Karpas-422 (cell line): ENCODE results near the gene PDZD2. TPM values are rescaled to one million over a fixed set of nuclear protein-coding genes. Genes with fewer than 3 reads are reported as not detected.
"Not testable (repeated sequence)": the region's sequence is repeated elsewhere in the genome, so short reads cannot be mapped to it uniquely, and the experiment has no call there.

Source experiments
- DNase-seq: peaks from one replicate; pipeline ENCODE4 v3.0.0-alpha.2; 2015
- H2AFZ ChIP-seq: fragments of 200-600 bp; sonication (generic); 2 replicates; pipeline ENCODE4 v1.6.1; 2014; ENCODE audit warnings: antibody characterized with exemption, low read length, mixed read lengths
- H3K27ac ChIP-seq: fragments of 200-600 bp; sonication (generic); 2 replicates; pipeline ENCODE4 v1.5.1; 2014; ENCODE audit warnings: mild to moderate bottlenecking, low read length, moderate library complexity
- H3K27me3 ChIP-seq: fragments of 200-600 bp; sonication (generic); 2 replicates; pipeline ENCODE4 v1.6.1; 2014; ENCODE audit warnings: low read length, mixed read lengths
- H3K36me3 ChIP-seq: fragments of 200-600 bp; sonication (generic); 2 replicates; pipeline ENCODE4 v1.6.1; 2014; ENCODE audit warnings: low read length, mixed read lengths; ENCODE audit not compliant: insufficient read depth
- H3K4me1 ChIP-seq: fragments of 200-600 bp; sonication (generic); 2 replicates; pipeline ENCODE4 v1.6.1; 2014; ENCODE audit warnings: mild to moderate bottlenecking, low read length, mixed read lengths
- H3K4me2 ChIP-seq: fragments of 200-600 bp; sonication (generic); 2 replicates; pipeline ENCODE4 v1.6.1; 2014; ENCODE audit warnings: low read length, low read depth, mild to moderate bottlenecking; ENCODE audit not compliant: poor library complexity, severe bottlenecking
- H3K4me3 ChIP-seq: fragments of 200-600 bp; sonication (generic); 2 replicates; pipeline ENCODE4 v1.5.1; 2014; ENCODE audit warnings: mild to moderate bottlenecking, antibody characterized with exemption, low read length, mixed read lengths
- H3K79me2 ChIP-seq: fragments of 200-600 bp; sonication (generic); 2 replicates; pipeline ENCODE4 v1.6.1; 2014; ENCODE audit warnings: mild to moderate bottlenecking, low read length, mixed read lengths
- H3K9ac ChIP-seq: fragments of 200-600 bp; sonication (generic); 2 replicates; pipeline ENCODE4 v1.6.0; 2014; ENCODE audit warnings: low read length
- H3K9me2 ChIP-seq: fragments of 200-600 bp; sonication (generic), shearing (Covaris generic); replicated peaks from 2 replicates; pipeline ENCODE4 v1.6.0; 2014; ENCODE audit warnings: mild to moderate bottlenecking, low read length, moderate library complexity; ENCODE audit not compliant: insufficient read depth
- H3K9me3 ChIP-seq: fragments of 300-700, 200-600 bp; sonication (generic); 2 replicates; pipeline ENCODE4 v1.6.1; 2014; ENCODE audit warnings: low read length, mixed read lengths
- H4K20me1 ChIP-seq: fragments of 200-600 bp; sonication (generic); 2 replicates; pipeline ENCODE4 v1.6.1; 2014; ENCODE audit warnings: mild to moderate bottlenecking, antibody characterized with exemption, low read length, low read depth; ENCODE audit not compliant: insufficient read depth
- total RNA-seq: library from RNA; depleted of rRNA; stranded (reverse); fragments of >200 nt; shearing (Covaris generic); gene quantifications from 2 replicates; pipeline ENCODE4 v1.2.3, GENCODE V29; 2014; ENCODE audit warnings: low replicate concordance

PDZD2 gene
- total RNA-seq, 1 experiment from 2014 or later = not detected

DNA sequence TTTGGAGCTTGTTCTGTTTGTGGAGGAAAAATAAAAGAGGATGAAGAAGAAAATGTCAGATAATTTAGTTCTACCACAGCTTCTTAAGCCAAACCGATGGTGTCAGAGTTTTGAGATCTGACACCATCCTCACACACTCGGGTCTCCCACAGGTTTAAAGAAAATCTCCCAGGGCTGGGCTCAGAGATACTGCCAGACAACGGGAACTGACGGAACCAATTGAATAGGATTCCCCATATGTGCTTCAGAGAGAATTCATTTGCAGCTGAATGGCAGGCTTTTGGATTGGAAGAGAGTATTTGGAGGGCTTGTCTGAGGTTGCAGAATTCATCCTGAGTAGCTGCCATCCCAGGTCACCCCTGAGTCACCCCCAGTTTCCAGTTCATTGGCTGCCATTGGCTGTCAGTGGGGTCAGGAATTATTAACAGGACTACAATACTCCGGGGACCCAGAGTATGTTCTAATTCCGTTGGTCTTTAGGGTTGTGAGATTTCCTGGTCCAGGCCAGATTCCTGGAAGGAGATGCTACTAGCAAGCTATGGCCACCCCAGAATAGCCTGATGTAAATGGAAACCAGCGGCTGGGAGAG is 131.3 kb downstream of the PDZD2 start:
- H3K9ac ChIP-seq = no peak overlapping the region
- H3K9me3 ChIP-seq = no peaks in the 10 kb centered on the region
- H3K9me2 ChIP-seq = no peaks in the 10 kb centered on the region
- no peak for DNase-seq
- H3K36me3 ChIP-seq = no peaks in the 10 kb centered on the region
- H3K4me2 ChIP-seq = no peak overlapping the region
- H3K79me2 ChIP-seq = no peaks in the 10 kb centered on the region
- no peaks in the 10 kb centered on the region for H3K4me1 ChIP-seq
- no peaks in the 10 kb centered on the region for H3K27me3 ChIP-seq
- no peak overlapping the region for H2AFZ ChIP-seq
- no peak overlapping the region for H3K27ac ChIP-seq
- no peak overlapping the region for H3K4me3 ChIP-seq
- H4K20me1 ChIP-seq = no peaks in the 10 kb centered on the region

GRCh38 chr5:31770998-31771397 is 132.1 kb downstream of the PDZD2 start:
- H3K27ac ChIP-seq = no peak overlapping the region

DNA sequence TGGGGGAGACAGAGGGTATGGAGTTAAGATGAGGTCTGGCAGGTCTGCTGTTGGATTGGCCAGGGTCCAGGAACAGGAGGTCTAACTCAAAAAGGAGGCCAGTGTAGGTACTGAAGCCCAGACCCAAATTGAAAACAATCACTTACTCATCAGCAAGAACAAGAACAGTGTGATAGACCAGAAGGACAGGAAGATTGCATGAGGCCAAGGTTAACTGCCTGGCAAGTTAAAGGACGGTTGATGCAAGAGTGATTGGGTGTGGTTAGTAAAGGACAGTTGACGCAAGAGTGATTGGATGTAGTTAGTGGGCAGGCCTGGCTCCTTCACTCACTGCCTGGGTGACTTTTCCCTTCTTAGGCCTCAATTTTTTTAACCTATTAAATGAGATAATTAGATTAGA is 132.6 kb downstream of the PDZD2 start:
- Histone ChIP-seq H3K4me1 (no peaks in the 10 kb centered on the region), H3K9me2 (no peaks in the 10 kb centered on the region), H3K27me3 (no peaks in the 10 kb centered on the region), H3K79me2 (no peaks in the 10 kb centered on the region), H3K36me3 (no peaks in the 10 kb centered on the region), H3K27ac (no peak overlapping the region), H2AFZ (no peak overlapping the region), H3K9ac (no peak overlapping the region), H3K4me3 (no peak overlapping the region), H4K20me1 (no peaks in the 10 kb centered on the region), H3K9me3 (no peaks in the 10 kb centered on the region), H3K4me2 (no peak overlapping the region)
- no peak for DNase-seq

More at GRCh38 chr5:31770998-31771397, 132.1 kb downstream of the PDZD2 start:
- Histone ChIP-seq H3K9me2 (no peaks in the 10 kb centered on the region), H3K9ac (no peak overlapping the region), H3K36me3 (no peaks in the 10 kb centered on the region), H3K79me2 (no peaks in the 10 kb centered on the region), H2AFZ (no peak overlapping the region), H4K20me1 (no peaks in the 10 kb centered on the region), H3K27me3 (no peaks in the 10 kb centered on the region), H3K9me3 (no peaks in the 10 kb centered on the region), H3K4me3 (no peak overlapping the region), H3K4me1 (no peaks in the 10 kb centered on the region), H3K4me2 (no peak overlapping the region)
- DNase-seq = no peak

GRCh38 chr5:31776294-31776693 is 137.4 kb downstream of the PDZD2 start:
- DNase-seq, H3K4me3 ChIP-seq: not testable (repeated sequence)

GRCh38 chr5:31776976-31777651 is 138.2 kb downstream of the PDZD2 start:
- H3K27ac ChIP-seq = no peak overlapping the region
- no peaks in the 10 kb centered on the region for H4K20me1 ChIP-seq
- no peaks in the 10 kb centered on the region for H3K79me2 ChIP-seq
- no peak overlapping the region for H2AFZ ChIP-seq
- no peak overlapping the region for H3K9ac ChIP-seq
- H3K4me2 ChIP-seq = no peak overlapping the region
- H3K9me3 ChIP-seq = no peaks in the 10 kb centered on the region
- no peaks in the 10 kb centered on the region for H3K4me1 ChIP-seq
- no peak overlapping the region for H3K4me3 ChIP-seq
- no peaks in the 10 kb centered on the region for H3K27me3 ChIP-seq
- DNase-seq = no peak
- H3K36me3 ChIP-seq = no peaks in the 10 kb centered on the region
- no peaks in the 10 kb centered on the region for H3K9me2 ChIP-seq

More at GRCh38 chr5:31776294-31776693, 137.4 kb downstream of the PDZD2 start:
- H3K9ac ChIP-seq, H3K27ac ChIP-seq, H2AFZ ChIP-seq, H3K36me3 ChIP-seq, H4K20me1 ChIP-seq, H3K27me3 ChIP-seq, H3K79me2 ChIP-seq, H3K4me1 ChIP-seq, H3K4me2 ChIP-seq, H3K9me2 ChIP-seq, H3K9me3 ChIP-seq: not testable (repeated sequence)

DNA sequence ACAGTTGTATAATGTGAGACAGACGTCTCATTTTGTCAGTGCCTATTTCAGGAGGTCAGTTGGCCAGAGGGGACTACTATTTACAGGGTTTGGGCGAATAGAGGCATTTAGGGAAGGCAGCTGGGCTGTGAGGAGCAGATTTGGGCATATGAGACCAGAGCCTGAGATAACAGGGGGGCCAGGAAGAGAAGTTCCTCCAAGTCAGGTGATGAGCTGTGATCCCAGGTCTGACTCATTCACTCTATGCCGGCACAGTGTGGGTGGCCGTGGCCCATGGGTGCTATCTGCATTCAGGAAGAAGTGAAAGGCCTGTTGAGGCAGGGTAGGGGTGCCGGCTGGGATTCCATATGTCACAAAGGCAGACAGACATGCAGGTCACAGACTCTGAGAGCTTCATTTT is 142.8 kb downstream of the PDZD2 start:
- DNase-seq = no peak
- no peaks in the 10 kb centered on the region for H3K9me2 ChIP-seq
- no peaks in the 10 kb centered on the region for H3K27me3 ChIP-seq
- H4K20me1 ChIP-seq = no peaks in the 10 kb centered on the region
- no peak overlapping the region for H3K9ac ChIP-seq
- H3K4me2 ChIP-seq = no peak overlapping the region
- H3K9me3 ChIP-seq = no peaks in the 10 kb centered on the region
- H3K4me1 ChIP-seq = no peaks in the 10 kb centered on the region
- no peak overlapping the region for H2AFZ ChIP-seq
- no peak overlapping the region for H3K4me3 ChIP-seq
- no peak overlapping the region for H3K27ac ChIP-seq
- no peaks in the 10 kb centered on the region for H3K36me3 ChIP-seq
- H3K79me2 ChIP-seq = no peaks in the 10 kb centered on the region

DNA sequence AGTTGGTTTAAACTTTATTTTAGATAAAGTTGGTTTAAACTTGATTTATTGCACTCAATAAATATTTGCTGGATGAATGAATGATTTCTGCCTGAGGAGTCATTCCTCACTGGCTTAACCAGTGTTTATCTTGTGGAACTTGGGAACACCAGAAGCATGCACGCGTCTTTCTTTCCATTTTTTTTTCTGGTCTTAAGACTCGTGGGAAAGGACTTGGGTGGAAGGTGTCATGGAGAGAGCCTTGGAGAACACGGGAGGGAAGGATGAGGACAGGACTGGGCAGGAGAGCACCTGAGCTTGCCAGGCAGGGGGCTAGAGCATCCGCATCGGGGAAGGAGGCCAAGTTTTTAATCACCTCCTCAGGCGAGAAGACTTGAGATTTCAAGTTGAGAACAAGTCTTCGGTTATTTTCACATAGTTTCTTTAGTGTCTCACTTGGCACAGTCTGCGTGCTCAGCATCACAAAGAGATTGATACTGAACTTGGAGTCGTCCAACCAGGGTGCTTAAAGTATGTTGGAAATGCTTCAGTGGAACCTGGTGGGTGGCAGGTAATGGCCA is 144.2 kb downstream of the PDZD2 start:
- Histone ChIP-seq H3K4me1 (no peaks in the 10 kb centered on the region), H4K20me1 (no peaks in the 10 kb centered on the region), H3K9me2 (no peaks in the 10 kb centered on the region), H3K4me3 (no peak overlapping the region), H3K9ac (no peak overlapping the region), H3K27ac (no peak overlapping the region), H2AFZ (no peak overlapping the region), H3K27me3 (no peaks in the 10 kb centered on the region), H3K36me3 (no peaks in the 10 kb centered on the region), H3K4me2 (no peak overlapping the region), H3K79me2 (no peaks in the 10 kb centered on the region), H3K9me3 (no peaks in the 10 kb centered on the region)
- DNase-seq = no peak

DNA sequence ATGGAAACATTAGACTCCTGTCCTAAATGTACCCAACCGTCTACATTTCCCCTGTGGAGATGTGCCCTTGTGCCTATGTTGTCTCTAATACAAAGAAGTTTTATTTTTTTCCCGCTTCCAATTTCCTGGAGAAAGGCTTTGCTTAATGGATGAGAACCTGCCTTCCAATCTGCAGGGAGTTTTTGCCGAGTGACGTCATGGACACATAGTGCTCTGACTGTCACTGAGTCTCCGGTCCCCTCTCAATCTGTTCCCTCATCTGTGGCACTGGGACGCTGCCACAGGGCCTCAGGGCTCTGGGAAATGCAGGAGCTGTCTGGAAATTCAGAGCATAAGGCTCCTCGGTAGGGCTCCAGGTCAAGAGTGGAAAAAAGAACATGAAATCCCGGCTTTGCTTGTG is 144.8 kb downstream of the PDZD2 start:
- Histone ChIP-seq H3K9me2 (no peaks in the 10 kb centered on the region), H3K27ac (no peak overlapping the region), H3K36me3 (no peaks in the 10 kb centered on the region), H3K4me3 (no peak overlapping the region), H3K9ac (no peak overlapping the region), H4K20me1 (no peaks in the 10 kb centered on the region), H3K9me3 (no peaks in the 10 kb centered on the region), H2AFZ (no peak overlapping the region), H3K4me1 (no peaks in the 10 kb centered on the region), H3K27me3 (no peaks in the 10 kb centered on the region), H3K79me2 (no peaks in the 10 kb centered on the region), H3K4me2 (no peak overlapping the region)
- no peak for DNase-seq
